ENCODE data around the gene CCDC47. TPM values are rescaled to one million over a fixed set of nuclear protein-coding genes. Genes with fewer than 3 reads are reported as not detected.
A peak's percentile ranks its signal among the peaks of the same experiment; 100 is the strongest.

Gene CCDC47
- total RNA-seq, 4 donors from 2014 or later = 55.9 to 66.4 (median 63.7) TPM

- H3K27me3 ChIP-seq = peaks cover 0 to 11% (median 0%) of the 10 kb centered on the region in 4 donors
- DNase-seq = no peak
- H3K4me1 ChIP-seq = peaks cover 3 to 40% (median 17%) of the 10 kb centered on the region in 3 donors
- no peak overlapping the region for H3K27ac ChIP-seq
- H3K36me3 ChIP-seq = peaks cover 6 to 68% (median 10%) of the 10 kb centered on the region in 3 donors
- 81 to 82% methylated on average over 6 to 7 of the region's 9 CpGs for WGBS, 2 donors
- H3K9me3 ChIP-seq = no peaks in the 10 kb centered on the region
- intact Hi-C loops (cut with DNase I) = no loop called here
- TF ChIP-seq POLR2A (IDR thresholded peaks at IDR 0.05) (no peak), CTCF (IDR thresholded peaks at IDR 0.05) (no peak)
- H3K4me3 ChIP-seq = no peak overlapping the region
Measured at GRCh38 chr17:63704836-63705235, 68.6 kb downstream of the CCDC47 start.

- TF ChIP-seq POLR2A (IDR thresholded peaks at IDR 0.05) (no peak), CTCF (IDR thresholded peaks at IDR 0.05) (no peak)
Measured at GRCh38 chr17:63704259-63704576, 69.2 kb downstream of the CCDC47 start.

GRCh38 chr17:63703556-63704258, 69.7 kb downstream of the CCDC47 start:
- 92 to 95% methylated on average over 8 to 14 of the region's 16 CpGs for WGBS, 2 donors
- H3K36me3 ChIP-seq = peaks cover 6 to 57% (median 6%) of the 10 kb centered on the region in 3 donors

More at GRCh38 chr17:63704259-63704576, 69.2 kb downstream of the CCDC47 start:
- Histone ChIP-seq H3K9me3 (no peaks in the 10 kb centered on the region), H3K4me1 (peaks cover 5 to 46% (median 22%) of the 10 kb centered on the region in 3 donors), H3K4me3 (no peak overlapping the region), H3K27ac (no peak overlapping the region), H3K36me3 (peaks cover 6 to 62% (median 6%) of the 10 kb centered on the region in 3 donors), H3K27me3 (peaks cover 0 to 17% (median 0%) of the 10 kb centered on the region in 4 donors)
- no peak for DNase-seq
- intact Hi-C loops (cut with DNase I) = no loop called here
- WGBS, 2 donors = no CpG with 5 or more reads among the region's 11 CpGs

GRCh38 chr17:63703029-63703428, 70.4 kb downstream of the CCDC47 start:
- Histone ChIP-seq H3K9me3 (no peaks in the 10 kb centered on the region), H3K27me3 (peaks cover 0 to 19% (median 0%) of the 10 kb centered on the region in 4 donors), H3K36me3 (peaks cover 6 to 50% (median 6%) of the 10 kb centered on the region in 3 donors), H3K4me3 (no peak overlapping the region), H3K4me1 (peaks cover 15 to 58% (median 34%) of the 10 kb centered on the region in 3 donors), H3K27ac (peak overlapping the region in 1 of 4 donors; percentile 21)
- intact Hi-C loops (cut with DNase I) = no loop called here
- WGBS, 2 donors = 81 to 90% methylated on average over 5 of the region's 5 CpGs
- TF ChIP-seq CTCF (IDR thresholded peaks at IDR 0.05) = no peak
- TF ChIP-seq POLR2A (IDR thresholded peaks at IDR 0.05) = no peak
- no peak for DNase-seq

More at GRCh38 chr17:63703556-63704258, 69.7 kb downstream of the CCDC47 start:
- Histone ChIP-seq H3K27ac (no peak overlapping the region), H3K4me1 (peaks cover 8 to 51% (median 27%) of the 10 kb centered on the region in 3 donors), H3K9me3 (no peaks in the 10 kb centered on the region), H3K4me3 (no peak overlapping the region), H3K27me3 (peaks cover 0 to 19% (median 0%) of the 10 kb centered on the region in 4 donors)
- no peak for TF ChIP-seq POLR2A (IDR thresholded peaks at IDR 0.05)
- no peak for TF ChIP-seq CTCF (IDR thresholded peaks at IDR 0.05)
- intact Hi-C loops (cut with DNase I) = no loop called here
- DNase-seq = no peak

- Histone ChIP-seq H3K4me1 (peaks cover 18 to 61% (median 38%) of the 10 kb centered on the region in 3 donors), H3K27ac (peak overlapping the region in 2 of 4 donors; percentile 2 to 21), H3K27me3 (peaks cover 0 to 19% (median 0%) of the 10 kb centered on the region in 4 donors), H3K36me3 (peaks cover 6 to 47% (median 6%) of the 10 kb centered on the region in 3 donors), H3K4me3 (no peak overlapping the region), H3K9me3 (no peaks in the 10 kb centered on the region)
- WGBS, 2 donors = 74 to 90% methylated on average over 4 to 5 of the region's 6 CpGs
- DNase-seq = no peak
- no peak for TF ChIP-seq CTCF (IDR thresholded peaks at IDR 0.05)
- TF ChIP-seq POLR2A (IDR thresholded peaks at IDR 0.05) = no peak
- intact Hi-C loops (cut with DNase I) = no loop called here
Measured at GRCh38 chr17:63702721-63703015, 70.7 kb downstream of the CCDC47 start.
